ENCODE measurements around the gene GNPTG.
A peak's percentile ranks its signal among the peaks of the same experiment; 100 is the strongest.

The GNPTG gene

DNA sequence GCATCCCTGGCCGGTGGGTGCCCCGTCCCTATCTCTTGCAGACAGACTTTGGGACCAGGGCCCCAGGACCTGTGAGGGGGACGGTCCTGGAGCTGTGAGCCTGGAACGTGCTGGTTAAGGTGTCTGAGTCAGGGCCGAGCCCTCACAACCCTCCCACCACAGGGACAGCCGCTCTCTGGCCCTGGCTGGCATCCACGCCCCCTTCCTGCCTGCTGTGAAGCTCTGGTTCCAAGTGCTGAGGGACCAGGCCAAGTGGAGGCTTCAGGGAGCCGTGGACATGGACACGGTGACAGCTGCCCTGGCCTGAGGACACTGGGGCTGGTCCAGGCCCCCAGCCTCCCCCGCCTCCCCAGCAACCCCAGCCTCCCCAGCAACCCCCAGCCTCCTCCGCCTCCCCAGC lies 6.6 kb upstream of the GNPTG start:
- no peaks in the 10 kb centered on the region for H3K9me3 Mint-ChIP-seq
- no peak overlapping the region for H3K4me3 Mint-ChIP-seq
- DNase-seq, result no peak
- CTCF ChIA-PET, result no interaction called here
- no peaks in the 10 kb centered on the region for H3K36me3 Mint-ChIP-seq
- H3K27me3 Mint-ChIP-seq, result peaks cover 15% of the 10 kb centered on the region
- H3K4me1 Mint-ChIP-seq, result peaks cover 21% of the 10 kb centered on the region
- H3K27ac Mint-ChIP-seq, result no peak overlapping the region

- H3K36me3 Mint-ChIP-seq, result no peaks in the 10 kb centered on the region
- CTCF ChIA-PET, result interaction anchor here (0.9 kb wide), 1 partner anchor 8 kb away, joined by 4 read pairs; no protein-coding TSS in a partner anchor
- H3K4me3 Mint-ChIP-seq, result no peak overlapping the region
- H3K4me1 Mint-ChIP-seq, result peaks cover 26% of the 10 kb centered on the region
- no peak overlapping the region for H3K27ac Mint-ChIP-seq
- H3K27me3 Mint-ChIP-seq, result peaks cover 15% of the 10 kb centered on the region
- H3K9me3 Mint-ChIP-seq, result no peaks in the 10 kb centered on the region
- DNase-seq, result no peak
These were observed 5.9 kb upstream of the GNPTG start for GRCh38 chr16:1345651-1346421.

GRCh38 chr16:1346422-1347285 lies 5.1 kb upstream of the GNPTG start:
- no peaks in the 10 kb centered on the region for H3K36me3 Mint-ChIP-seq
- CTCF ChIA-PET, result interaction anchor here (0.9 to 1.1 kb wide), 2 partner anchors 9 to 17 kb away, joined by 3 to 4 read pairs; no protein-coding TSS in a partner anchor
- no peak for DNase-seq
- H3K27me3 Mint-ChIP-seq, result peaks cover 15% of the 10 kb centered on the region
- H3K4me1 Mint-ChIP-seq, result peaks cover 29% of the 10 kb centered on the region
- no peak overlapping the region for H3K27ac Mint-ChIP-seq
- H3K4me3 Mint-ChIP-seq, result no peak overlapping the region
- H3K9me3 Mint-ChIP-seq, result no peaks in the 10 kb centered on the region

GRCh38 chr16:1347286-1347855 lies 4.4 kb upstream of the GNPTG start:
- CTCF ChIA-PET, result interaction anchor here (1.1 kb wide), 1 partner anchor 16 kb away, joined by 3 read pairs; no protein-coding TSS in a partner anchor

GRCh38 chr16:1347962-1348361 lies 3.8 kb upstream of the GNPTG start:
- no peak for DNase-seq
- peaks cover 24% of the 10 kb centered on the region for H3K4me1 Mint-ChIP-seq

More at GRCh38 chr16:1347286-1347855, 4.4 kb upstream of the GNPTG start:
- Mint-ChIP-seq H3K27me3 (peaks cover 12% of the 10 kb centered on the region), H3K4me3 (no peak overlapping the region), H3K27ac (no peak overlapping the region), H3K4me1 (peaks cover 26% of the 10 kb centered on the region), H3K36me3 (peaks cover under 1% of the 10 kb centered on the region), H3K9me3 (no peaks in the 10 kb centered on the region)
- no peak for DNase-seq

GRCh38 chr16:1348441-1348840 lies 3.3 kb upstream of the GNPTG start:
- H3K36me3 Mint-ChIP-seq, result peaks cover 4% of the 10 kb centered on the region
- CTCF ChIA-PET, result no interaction called here
- peaks cover 24% of the 10 kb centered on the region for H3K4me1 Mint-ChIP-seq
- H3K27ac Mint-ChIP-seq, result no peak overlapping the region
- no peak for DNase-seq
- H3K4me3 Mint-ChIP-seq, result no peak overlapping the region
- peaks cover 1% of the 10 kb centered on the region for H3K27me3 Mint-ChIP-seq
- no peaks in the 10 kb centered on the region for H3K9me3 Mint-ChIP-seq

More at GRCh38 chr16:1347962-1348361, 3.8 kb upstream of the GNPTG start:
- peaks cover 6% of the 10 kb centered on the region for H3K27me3 Mint-ChIP-seq
- CTCF ChIA-PET, result no interaction called here
- no peak overlapping the region for H3K4me3 Mint-ChIP-seq
- H3K36me3 Mint-ChIP-seq, result peaks cover 4% of the 10 kb centered on the region
- H3K9me3 Mint-ChIP-seq, result no peaks in the 10 kb centered on the region
- no peak overlapping the region for H3K27ac Mint-ChIP-seq

GRCh38 chr16:1348926-1349325 lies 2.8 kb upstream of the GNPTG start:
- CTCF ChIA-PET, result no interaction called here
- H3K4me1 Mint-ChIP-seq, result peaks cover 27% of the 10 kb centered on the region
- H3K36me3 Mint-ChIP-seq, result peaks cover 4% of the 10 kb centered on the region
- H3K9me3 Mint-ChIP-seq, result no peaks in the 10 kb centered on the region
- H3K4me3 Mint-ChIP-seq, result no peak overlapping the region
- H3K27ac Mint-ChIP-seq, result no peak overlapping the region
- no peaks in the 10 kb centered on the region for H3K27me3 Mint-ChIP-seq
- no peak for DNase-seq

DNA sequence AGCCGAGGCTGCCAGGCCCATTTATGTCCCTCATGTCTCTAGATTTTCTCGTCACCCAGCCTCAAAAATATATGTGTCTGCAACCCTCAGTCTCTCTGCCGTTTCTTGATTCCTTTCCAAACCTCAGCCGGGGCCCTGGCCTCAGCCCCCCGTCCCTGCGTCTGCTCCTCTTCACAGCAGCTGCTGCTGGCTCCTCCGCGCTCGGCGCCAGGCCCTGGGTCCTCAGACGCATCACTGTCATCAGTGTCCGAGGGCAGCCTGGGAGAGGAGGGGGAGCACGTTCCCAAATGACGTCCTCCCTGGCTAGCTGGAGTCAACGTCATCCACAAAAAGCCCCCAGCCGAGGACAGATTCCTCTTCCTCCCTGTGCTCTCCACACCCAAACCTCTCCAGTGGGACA lies 2.4 kb upstream of the GNPTG start:
- H3K36me3 Mint-ChIP-seq, result peaks cover 4% of the 10 kb centered on the region
- H3K27me3 Mint-ChIP-seq, result no peaks in the 10 kb centered on the region
- no peaks in the 10 kb centered on the region for H3K9me3 Mint-ChIP-seq
- no peak overlapping the region for H3K27ac Mint-ChIP-seq
- no peak for DNase-seq
- CTCF ChIA-PET, result no interaction called here
- no peak overlapping the region for H3K4me3 Mint-ChIP-seq
- peaks cover 27% of the 10 kb centered on the region for H3K4me1 Mint-ChIP-seq

GRCh38 chr16:1349951-1350350 lies 1.8 kb upstream of the GNPTG start:
- peak overlapping the region; percentile 77 for H3K27ac Mint-ChIP-seq
- peaks cover 4% of the 10 kb centered on the region for H3K36me3 Mint-ChIP-seq
- DNase-seq, result no peak
- H3K9me3 Mint-ChIP-seq, result no peaks in the 10 kb centered on the region
- CTCF ChIA-PET, result no interaction called here
- H3K4me3 Mint-ChIP-seq, result peak overlapping the region; percentile 80
- H3K27me3 Mint-ChIP-seq, result no peaks in the 10 kb centered on the region
- H3K4me1 Mint-ChIP-seq, result peaks cover 27% of the 10 kb centered on the region

DNA sequence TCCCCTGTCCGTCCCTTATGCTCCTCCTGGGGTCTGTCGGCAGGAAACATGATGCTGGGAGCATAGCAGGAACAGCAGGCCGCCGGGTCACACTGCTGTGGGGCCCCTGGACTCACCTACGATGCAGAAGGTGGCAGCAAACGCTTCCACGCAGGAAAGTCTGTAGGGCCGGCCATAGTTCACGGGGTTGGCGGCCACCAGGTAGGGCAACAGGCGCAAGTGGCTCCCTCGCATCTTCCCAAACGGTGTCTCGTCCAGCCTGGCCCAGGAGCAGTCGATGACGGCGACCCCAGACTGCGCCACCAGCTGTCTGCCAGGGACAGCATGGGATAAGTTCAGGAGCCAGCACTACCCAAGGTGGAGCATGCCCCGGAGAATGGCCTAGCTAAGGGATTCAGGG lies 1.0 kb upstream of the GNPTG start:
- H3K4me1 Mint-ChIP-seq, result peaks cover 30% of the 10 kb centered on the region
- no peaks in the 10 kb centered on the region for H3K9me3 Mint-ChIP-seq
- DNase-seq, result no peak
- peak overlapping the region; percentile 81 for H3K27ac Mint-ChIP-seq
- peaks cover 4% of the 10 kb centered on the region for H3K36me3 Mint-ChIP-seq
- no peaks in the 10 kb centered on the region for H3K27me3 Mint-ChIP-seq
- peak overlapping the region; percentile 80 for H3K4me3 Mint-ChIP-seq
- CTCF ChIA-PET, result no interaction called here

GRCh38 chr16:1351215-1351581 lies 533 bp upstream of the GNPTG start:
- Mint-ChIP-seq H3K4me3 (peak overlapping the region; percentile 80), H3K9me3 (no peaks in the 10 kb centered on the region), H3K36me3 (peaks cover 4% of the 10 kb centered on the region), H3K27me3 (no peaks in the 10 kb centered on the region), H3K27ac (peak overlapping the region; percentile 81), H3K4me1 (peaks cover 30% of the 10 kb centered on the region)
- CTCF ChIA-PET, result no interaction called here
- DNase-seq, result peak; percentile 46

DNA sequence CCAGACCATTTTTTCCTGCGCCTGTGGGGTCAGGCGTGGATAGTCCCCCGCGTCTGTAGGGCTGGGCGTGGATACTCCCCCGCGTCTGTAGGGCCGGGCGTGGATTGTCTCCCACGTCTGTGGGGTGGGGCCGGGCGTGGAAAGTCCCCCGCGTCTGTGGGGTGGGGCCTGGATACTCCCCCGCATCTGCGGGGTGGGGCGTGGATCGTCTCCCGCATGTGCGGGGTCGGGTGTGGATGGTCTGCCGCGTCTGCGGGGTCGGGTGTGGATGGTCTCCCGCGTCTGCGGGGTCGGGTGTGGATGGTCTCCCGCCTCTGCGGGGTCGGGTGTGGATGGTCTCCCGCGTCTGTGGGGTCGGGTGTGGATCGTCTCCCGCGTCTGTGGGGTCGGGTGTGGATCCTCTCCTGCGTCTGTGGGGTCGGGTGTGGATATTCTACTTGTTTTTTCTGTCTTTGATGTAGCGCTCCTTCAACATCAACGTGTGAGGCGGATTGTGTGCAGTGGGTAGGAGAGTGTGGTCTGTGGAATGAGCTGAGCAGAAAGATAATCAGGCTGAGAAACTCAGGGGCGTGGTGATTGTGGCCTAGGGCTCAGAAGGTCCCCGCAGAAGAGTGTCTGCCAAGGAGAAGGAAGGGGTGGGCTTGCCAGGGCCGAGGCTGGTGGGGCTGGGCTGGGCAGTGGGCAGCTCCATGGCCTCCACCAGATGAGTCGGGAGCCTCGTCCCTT lies 3.2 kb downstream of the GNPTG start:
- Mint-ChIP-seq H3K4me1 (peaks cover 32% of the 10 kb centered on the region), H3K36me3 (peaks cover 5% of the 10 kb centered on the region), H3K27ac (no peak overlapping the region), H3K4me3 (no peak overlapping the region), H3K9me3 (no peaks in the 10 kb centered on the region), H3K27me3 (no peaks in the 10 kb centered on the region)
- CTCF ChIA-PET, result no interaction called here
- no peak for DNase-seq

DNA sequence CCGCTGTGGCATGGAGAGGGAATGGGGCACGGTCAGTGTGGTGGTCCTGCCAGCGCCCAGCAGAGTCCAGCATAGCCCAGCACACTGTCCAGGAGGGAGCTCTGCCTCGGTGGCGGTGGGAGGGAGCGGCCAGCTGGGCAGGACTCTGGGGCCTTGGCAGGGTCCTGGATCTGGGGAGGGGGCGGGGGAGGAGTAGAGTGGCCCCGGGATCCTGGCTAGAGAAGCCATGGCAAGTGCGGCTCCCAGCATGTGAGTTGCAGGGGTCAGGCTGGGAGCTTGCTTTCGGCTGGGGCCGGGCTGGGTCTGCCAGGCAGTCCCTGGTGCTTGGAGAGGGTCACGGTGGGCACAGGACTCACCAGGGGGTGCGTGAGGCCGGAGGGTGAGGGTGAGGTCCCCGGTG lies 3.9 kb downstream of the GNPTG start:
- Mint-ChIP-seq H3K4me3 (no peak overlapping the region), H3K27ac (no peak overlapping the region), H3K27me3 (no peaks in the 10 kb centered on the region), H3K9me3 (no peaks in the 10 kb centered on the region), H3K36me3 (peaks cover 5% of the 10 kb centered on the region), H3K4me1 (peaks cover 27% of the 10 kb centered on the region)
- CTCF ChIA-PET, result no interaction called here
- no peak for DNase-seq

Measured in activated naive CD4-positive, alpha-beta T cell treated with anti-CD3 and anti-CD28 coated beads, Interleukin-2, amount 10 ng/mL, durations not matched to agents 7 days and 5 days (primary cell).